HG03342 (cell line): ENCODE data around the gene COPG1.
A peak's percentile ranks its signal among the peaks of the same experiment; 100 is the strongest.

Experiments used
- ATAC-seq: cut with Tn5 transposase; IDR thresholded peaks from one replicate; pipeline ENCODE4 v1.9.1; 2021; ENCODE audit warnings: mild to moderate bottlenecking, moderate library complexity; ENCODE audit not compliant: unreplicated experiment

COPG1 gene

GRCh38 chr3:129278966-129279906 is 29.8 kb downstream of the COPG1 start:
- ATAC-seq, result peak; percentile 1

GRCh38 chr3:129280183-129280582 is 30.8 kb downstream of the COPG1 start:
- no peak for ATAC-seq

DNA sequence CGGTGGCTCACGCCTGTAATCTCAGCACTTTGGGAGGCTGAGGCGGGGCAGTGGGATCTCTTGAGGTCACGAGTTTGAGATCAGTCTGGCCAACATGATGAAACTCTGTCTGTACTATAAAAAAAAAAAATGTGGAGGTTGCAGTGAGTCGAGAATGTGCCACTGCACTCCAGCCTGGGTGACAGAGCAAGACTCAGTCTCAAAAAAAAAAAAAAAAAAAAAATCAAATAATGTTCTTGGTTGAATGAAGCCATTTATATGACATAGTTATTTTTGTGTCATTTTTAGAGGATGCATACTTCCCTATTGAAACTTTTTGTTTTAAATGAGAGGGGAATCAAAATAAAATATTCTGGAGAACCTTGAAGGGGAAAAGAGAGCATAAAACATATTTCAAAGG is 32.3 kb downstream of the COPG1 start:
- no peak for ATAC-seq

DNA sequence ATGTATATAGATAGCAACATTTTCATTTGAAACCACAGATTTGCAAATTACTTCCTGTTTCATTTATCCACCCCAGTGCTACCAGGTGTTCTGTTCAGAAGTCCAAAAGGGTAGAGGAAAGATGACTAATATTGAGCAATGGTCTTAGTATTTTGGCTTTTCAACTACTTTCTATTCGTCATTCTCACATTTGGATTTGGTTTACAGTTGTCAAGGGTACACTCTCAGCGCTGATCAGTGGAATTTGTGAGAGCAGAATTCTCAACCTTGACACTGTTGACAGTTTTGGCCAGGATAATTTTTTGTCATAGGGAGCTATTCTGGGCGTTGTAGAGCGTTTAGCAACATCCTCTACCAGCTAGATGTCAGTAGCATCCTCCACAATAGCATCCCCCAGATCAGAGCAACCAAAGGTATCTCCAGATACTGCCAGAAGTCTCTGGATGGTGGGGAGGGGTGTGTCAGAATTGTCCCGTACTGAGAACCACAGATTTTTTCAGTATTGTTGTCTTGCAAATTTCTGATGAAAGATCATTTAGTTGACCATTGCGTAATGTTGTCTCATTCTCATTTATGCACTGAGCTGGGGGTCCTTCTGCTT is 33.4 kb downstream of the COPG1 start:
- ATAC-seq, result peak; percentile 73

DNA sequence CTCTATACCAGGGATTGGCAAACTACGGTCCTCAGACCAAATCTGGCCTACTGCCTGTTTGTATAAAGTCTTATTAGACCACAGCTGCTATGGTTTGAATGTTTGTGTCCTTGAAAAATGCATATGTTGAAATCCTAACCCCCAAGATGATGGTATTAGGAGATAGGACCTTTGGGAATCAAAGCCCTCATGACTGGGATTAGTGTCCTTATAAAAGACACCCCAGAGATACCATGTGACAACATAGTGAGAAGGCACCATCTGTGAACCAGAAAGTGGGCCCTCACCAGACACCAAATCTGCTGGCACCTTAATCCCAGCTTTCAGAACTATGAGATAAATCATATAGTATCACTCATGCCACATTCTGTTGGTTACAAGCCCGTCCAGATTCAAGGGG is 36.7 kb downstream of the COPG1 start:
- no peak for ATAC-seq

DNA sequence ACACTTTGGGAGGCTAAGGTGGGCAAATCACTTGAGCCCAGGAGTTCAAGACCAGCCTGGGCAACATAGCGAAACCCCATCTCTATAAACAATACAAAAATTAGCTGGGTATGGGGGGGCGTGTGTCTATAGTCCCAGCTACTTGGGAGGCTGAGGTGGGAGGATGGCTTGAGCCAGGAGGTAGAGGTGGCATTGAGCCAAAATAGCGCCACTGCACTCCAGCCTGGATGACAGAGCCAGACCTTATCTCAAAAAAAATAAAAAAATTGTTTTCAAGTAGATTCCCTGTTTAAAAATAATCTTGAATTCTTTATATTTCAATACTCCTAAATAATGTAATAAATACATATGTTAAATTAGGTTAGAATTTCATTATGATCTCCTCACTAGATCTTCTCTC is 39.0 kb downstream of the COPG1 start:
- ATAC-seq, result no peak

GRCh38 chr3:129289201-129289921 is 40.0 kb downstream of the COPG1 start:
- ATAC-seq, result no peak

- no peak for ATAC-seq
Measured at GRCh38 chr3:129291236-129291886, 42.0 kb downstream of the COPG1 start.

DNA sequence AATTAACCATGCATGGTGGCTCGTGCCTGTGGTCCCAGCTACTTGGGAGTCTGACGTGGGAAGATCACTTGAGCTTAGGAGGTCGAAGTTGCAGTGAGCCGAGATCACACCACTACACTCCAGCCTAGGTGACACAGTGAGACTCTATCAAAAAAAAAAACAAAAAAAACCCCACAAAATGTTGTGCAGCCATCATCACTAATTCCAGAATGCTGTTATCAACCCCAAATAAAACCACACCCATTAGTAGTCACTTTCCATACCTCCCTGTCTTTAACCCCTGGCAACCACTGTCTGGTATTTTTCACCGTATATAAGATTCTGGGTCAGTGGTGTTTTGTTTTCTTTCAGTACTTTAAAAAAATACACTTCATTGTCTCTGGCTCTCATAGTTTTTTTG is 45.9 kb downstream of the COPG1 start:
- ATAC-seq, result no peak

DNA sequence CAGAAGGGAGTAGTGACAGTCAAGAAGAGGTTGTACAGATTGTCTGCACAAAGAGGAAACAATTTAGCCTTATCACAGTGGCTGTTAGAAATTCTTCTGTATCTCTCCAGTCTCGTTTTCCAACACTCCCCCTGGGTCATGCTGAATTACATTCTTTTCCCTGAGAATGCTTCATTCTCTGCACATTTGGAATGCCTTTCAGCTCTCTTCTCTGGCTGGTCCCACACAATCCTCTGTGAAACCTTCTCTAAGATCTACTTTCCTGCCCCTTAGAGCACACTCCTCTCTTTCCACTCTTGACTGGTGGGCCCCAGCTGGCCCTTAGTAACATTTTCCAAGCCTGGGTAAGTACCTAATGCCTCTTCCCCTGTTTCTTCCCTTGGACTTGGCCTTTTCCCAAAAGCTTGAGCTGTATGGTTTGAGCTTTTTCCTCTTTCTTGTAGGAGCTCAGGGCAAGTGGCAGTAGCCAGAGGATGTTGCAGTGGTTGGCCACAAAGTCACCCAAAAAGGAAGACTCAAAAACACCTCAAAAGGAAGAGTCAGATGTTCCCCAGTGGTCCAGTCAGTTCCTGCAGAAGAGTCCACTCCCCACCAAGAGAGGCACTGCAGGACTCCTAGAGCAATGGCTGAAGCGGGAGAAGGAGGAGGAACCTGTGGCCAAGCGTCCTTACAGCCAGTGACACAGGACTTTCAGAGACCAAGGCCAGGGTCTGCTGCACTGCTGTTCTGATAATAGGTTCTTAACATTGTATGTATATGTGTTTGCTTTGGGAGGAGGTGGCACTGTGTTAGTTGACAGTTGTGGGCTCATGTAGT is 54.9 kb downstream of the COPG1 start:
- ATAC-seq, result no peak

DNA sequence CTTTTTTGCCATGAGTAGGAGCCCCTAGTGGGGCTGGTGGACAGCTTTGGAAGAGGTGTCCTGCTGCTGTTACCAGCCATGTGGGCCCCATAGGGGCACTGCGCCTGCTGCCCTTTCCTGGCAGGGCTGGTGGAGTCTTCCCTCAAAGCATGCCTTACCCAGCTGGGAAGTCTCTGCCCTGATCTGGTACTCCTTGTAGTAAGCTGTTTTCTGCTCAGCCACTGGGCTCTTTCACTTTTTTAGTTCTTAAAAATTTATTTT is 55.5 kb downstream of the COPG1 start:
- ATAC-seq, result no peak

DNA sequence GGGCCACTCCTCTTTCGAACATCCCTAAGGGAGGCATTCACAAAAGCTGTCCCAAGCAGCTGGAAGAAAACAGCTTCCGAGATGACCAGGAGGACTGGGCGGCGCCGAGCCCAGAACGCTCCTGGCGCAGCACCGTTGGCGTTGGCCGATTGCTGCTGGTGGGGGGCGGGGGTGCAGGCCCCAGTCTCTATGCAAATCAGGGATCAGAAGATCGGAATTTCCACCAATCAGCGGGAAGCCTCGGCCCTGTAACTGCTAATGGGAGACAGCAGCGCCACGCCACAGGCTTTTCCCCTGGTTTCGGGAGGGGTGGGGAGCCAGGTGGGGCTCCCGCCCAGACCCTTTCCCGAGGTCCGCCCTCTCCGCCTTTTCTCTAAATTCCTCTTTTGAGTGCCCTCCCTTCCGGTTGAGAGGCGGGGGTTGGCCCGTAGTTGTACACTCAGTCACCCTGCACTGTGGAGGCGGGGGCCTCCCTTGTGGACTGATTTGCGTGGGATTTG is 56.2 kb downstream of the COPG1 start:
- no peak for ATAC-seq

DNA sequence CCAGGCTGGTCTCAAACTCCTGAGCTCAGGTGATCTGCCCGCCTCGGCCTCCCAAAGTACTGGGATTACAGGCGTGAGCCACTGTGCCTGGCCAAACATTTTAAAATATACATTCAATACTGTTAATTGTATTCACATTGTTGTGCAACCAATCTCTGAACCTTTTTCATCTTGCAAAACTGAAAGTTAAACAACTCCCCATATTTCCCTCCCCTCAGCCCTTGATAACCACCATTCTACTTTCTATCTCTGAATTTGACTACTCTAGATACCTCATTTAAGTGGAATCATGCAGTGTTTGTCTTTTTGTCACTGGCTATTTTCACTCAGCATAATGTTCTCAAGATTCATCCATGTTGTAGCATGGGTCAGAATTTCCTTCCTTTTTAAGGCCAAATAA is 59.2 kb downstream of the COPG1 start:
- no peak for ATAC-seq

GRCh38 chr3:129310111-129311011 is 61.0 kb downstream of the COPG1 start:
- ATAC-seq, result peak; percentile 36

DNA sequence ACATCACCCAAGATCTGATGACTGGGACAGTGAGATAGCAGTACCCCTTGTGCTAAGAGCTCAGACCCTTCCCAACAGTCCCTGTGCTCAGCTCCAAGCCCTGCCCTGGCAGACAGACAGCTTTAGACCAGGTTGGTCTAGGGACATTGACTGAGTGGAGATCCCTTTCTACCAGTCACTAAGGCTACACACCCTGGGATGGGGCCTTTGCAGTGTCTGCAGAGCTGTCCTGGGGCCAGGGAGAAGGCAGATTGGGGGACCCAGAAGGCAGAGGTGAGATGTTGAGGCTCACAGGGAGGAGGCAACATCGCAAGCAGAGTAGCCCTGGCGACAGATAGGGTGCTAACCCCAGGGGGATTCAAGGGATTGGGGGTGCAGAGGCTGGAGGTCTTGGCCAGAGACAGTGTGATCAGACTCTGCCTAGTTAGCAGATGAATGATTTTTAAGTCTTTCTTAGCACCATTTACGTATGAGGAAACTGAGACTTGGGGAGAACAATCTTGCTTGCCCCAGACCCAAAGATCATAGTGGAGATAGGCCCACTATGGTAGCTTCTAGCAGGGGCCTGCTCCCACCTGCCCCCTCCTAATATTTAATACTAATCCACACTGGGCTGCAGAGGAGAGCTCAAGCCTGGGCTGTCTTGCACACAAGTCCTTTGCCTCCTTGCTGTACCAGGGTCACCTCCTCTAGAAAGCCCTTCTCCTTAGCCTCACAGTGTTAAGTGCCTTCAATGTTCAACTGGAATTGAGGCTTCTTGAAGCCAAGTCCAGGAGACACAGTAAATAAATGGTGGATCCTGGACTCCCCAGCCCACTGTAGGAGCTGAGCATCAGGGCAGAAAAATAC is 61.9 kb downstream of the COPG1 start:
- ATAC-seq, result no peak

GRCh38 chr3:129312021-129312639 is 62.7 kb downstream of the COPG1 start:
- no peak for ATAC-seq

DNA sequence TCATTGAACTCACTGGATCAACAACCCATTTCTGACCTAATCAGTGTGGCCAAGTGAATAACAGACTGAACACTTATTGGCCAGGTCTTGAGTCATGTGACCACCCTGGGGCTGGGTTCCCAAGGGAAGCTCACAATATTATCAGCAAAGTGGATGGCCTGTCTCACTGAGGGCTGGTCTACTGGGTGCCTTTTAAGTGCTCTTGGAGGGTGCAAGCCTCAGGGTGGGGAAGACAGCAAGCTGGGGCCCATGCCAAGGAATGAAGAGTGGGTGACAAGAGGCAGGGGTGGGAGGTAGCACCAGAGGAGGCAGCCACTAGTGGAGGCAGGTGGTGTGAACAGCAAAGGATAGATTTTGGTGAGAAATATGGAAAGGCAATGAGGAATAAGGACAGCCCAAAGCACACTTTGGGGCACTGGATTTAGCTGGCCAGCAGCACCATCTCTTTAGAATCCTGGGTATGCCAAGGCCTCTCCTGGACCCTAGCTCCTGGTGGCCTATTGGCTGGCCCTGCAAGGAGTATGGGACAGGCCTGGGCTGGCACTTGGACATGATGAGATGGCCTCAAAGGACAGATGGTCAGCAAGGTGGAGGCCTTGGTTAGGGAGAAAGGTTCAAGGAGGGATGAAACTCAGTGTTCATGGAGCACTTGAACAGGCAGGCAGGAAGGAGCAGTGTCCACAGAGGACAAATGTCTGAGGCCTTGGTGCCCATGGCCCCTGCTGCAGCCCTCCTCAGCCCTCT is 63.4 kb downstream of the COPG1 start:
- ATAC-seq, result no peak

DNA sequence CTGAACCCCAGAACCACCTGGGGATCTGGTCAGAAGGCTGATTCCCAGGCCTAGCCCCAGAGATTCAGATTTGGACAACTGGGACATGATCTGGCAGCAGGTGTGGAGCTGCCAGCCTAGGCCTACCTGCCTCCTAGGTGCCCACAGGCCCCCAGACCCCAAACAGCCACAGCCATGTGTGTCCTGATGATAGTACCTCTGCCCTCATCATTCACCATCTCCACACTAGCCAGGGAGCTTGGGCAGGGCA is 63.9 kb downstream of the COPG1 start:
- no peak for ATAC-seq
